IPS-18c (cell line): Measurements from ENCODE around the gene LRRC74B.
"Not testable (repeated sequence)": the region's sequence is repeated elsewhere in the genome, so short reads cannot be mapped to it uniquely, and the experiment has no call there.

Experiments used
- H3K4me3 ChIP-seq: 2 replicates; pipeline ENCODE4 v1.7.0; 2013; ENCODE audit warnings: low read depth, mild to moderate bottlenecking, low read length, moderate library complexity; ENCODE audit not compliant: insufficient read depth
- H3K9me3 ChIP-seq: one replicate; pipeline ENCODE4 v1.6.1; 2013; ENCODE audit warnings: mild to moderate bottlenecking, low read length, moderate library complexity; ENCODE audit not compliant: control insufficient read depth, insufficient read depth

LRRC74B gene

GRCh38 chr22:21043860-21044535, 1.7 kb upstream of the LRRC74B start:
- Histone ChIP-seq H3K4me3 (no peak overlapping the region), H3K9me3 (no peaks in the 10 kb centered on the region)

- Histone ChIP-seq H3K4me3 (no peak overlapping the region; the same call in 1 of the 2 replicates), H3K9me3 (no peaks in the 10 kb centered on the region)
Measured at GRCh38 chr22:21044931-21045584, 688 bp upstream of the LRRC74B start.

- H3K9me3 ChIP-seq: no peaks in the 10 kb centered on the region
- H3K4me3 ChIP-seq: no peak overlapping the region
Measured at GRCh38 chr22:21047035-21047661, 1.4 kb downstream of the LRRC74B start.

- H3K4me3 ChIP-seq: no peak overlapping the region
Measured at GRCh38 chr22:21047730-21048129, 2.0 kb downstream of the LRRC74B start.

GRCh38 chr22:21048448-21048847, 2.7 kb downstream of the LRRC74B start:
- H3K9me3 ChIP-seq, H3K4me3 ChIP-seq: not testable (repeated sequence)

More at GRCh38 chr22:21047730-21048129, 2.0 kb downstream of the LRRC74B start:
- no peaks in the 10 kb centered on the region for H3K9me3 ChIP-seq

GRCh38 chr22:21048965-21049364, 3.2 kb downstream of the LRRC74B start:
- H3K4me3 ChIP-seq, H3K9me3 ChIP-seq: not testable (repeated sequence)

- H3K9me3 ChIP-seq: no peaks in the 10 kb centered on the region
- H3K4me3 ChIP-seq: no peak overlapping the region
Measured at GRCh38 chr22:21051145-21051830, 5.5 kb downstream of the LRRC74B start.

- no peaks in the 10 kb centered on the region for H3K9me3 ChIP-seq
- no peak overlapping the region for H3K4me3 ChIP-seq
Measured at GRCh38 chr22:21051831-21052400, 6.2 kb downstream of the LRRC74B start.

- Histone ChIP-seq H3K9me3 (no peaks in the 10 kb centered on the region), H3K4me3 (no peak overlapping the region)
Measured at GRCh38 chr22:21052715-21053459, 7.1 kb downstream of the LRRC74B start.

- H3K4me3 ChIP-seq: no peak overlapping the region
- no peaks in the 10 kb centered on the region for H3K9me3 ChIP-seq
Measured at GRCh38 chr22:21054046-21054713, 8.4 kb downstream of the LRRC74B start.

GRCh38 chr22:21054714-21055563, 9.2 kb downstream of the LRRC74B start:
- Histone ChIP-seq H3K4me3 (no peak overlapping the region), H3K9me3 (no peaks in the 10 kb centered on the region)

- H3K9me3 ChIP-seq: no peaks in the 10 kb centered on the region
- H3K4me3 ChIP-seq: no peak overlapping the region
Measured at GRCh38 chr22:21055564-21055834, 9.8 kb downstream of the LRRC74B start.

- Histone ChIP-seq H3K4me3 (no peak overlapping the region), H3K9me3 (no peaks in the 10 kb centered on the region)
Measured at GRCh38 chr22:21055880-21056319, 10.2 kb downstream of the LRRC74B start.

- H3K9me3 ChIP-seq, H3K4me3 ChIP-seq: not testable (repeated sequence)
Measured at GRCh38 chr22:21060363-21060762, 14.6 kb downstream of the LRRC74B start.

- H3K4me3 ChIP-seq, H3K9me3 ChIP-seq: not testable (repeated sequence)
Measured at GRCh38 chr22:21061660-21062321, 16.0 kb downstream of the LRRC74B start.
